K562 (cell line): ENCODE results near the gene ERF. TPM values are rescaled to one million over a fixed set of nuclear protein-coding genes. Genes with fewer than 3 reads are reported as not detected.
A peak's percentile ranks its signal among the peaks of the same experiment; 100 is the strongest.

ENCODE experiments used
- ATAC-seq: fragments of 200-7000 bp; cut with Tn5 transposase; 3 replicates; pipeline ENCODE4 v1.9.1; 2020; ENCODE audit warnings: moderate library complexity
- BruUV-seq: library from RNA; stranded (reverse); fragments of 400-500 nt; replicated peaks from 2 replicates; lab custom pipeline; 2021; lab: Mats Ljungman, UMichigan
- CTCF ChIA-PET: fragments of 300-600 bp; formaldehyde crosslinking; extraction: SDS; loops from one replicate; lab custom pipeline; 2021; ENCODE audit warnings: low intra/inter-chr PET ratio; lab: Yijun Ruan, JAX
- POLR2A ChIA-PET: fragments of 300-600, 350-650 bp; sonication (Branson Sonifier 250); formaldehyde crosslinking; extraction: SDS; loops from one replicate; lab custom pipeline; 2021; ENCODE audit warnings: antibody characterized with exemption, inconsistent platforms; lab: Yijun Ruan, JAX
- DNase-seq, 4 experiments: peaks; one replicate each; pipeline versions ENCODE4 v3.0.0 to v3.0.0-alpha.2; 2011 to 2018; ENCODE audit warnings: low spot score in 3 of 4, mixed read lengths in 3 of 4; ENCODE audit errors: extremely low read depth in 1 of 4
- FAIRE-seq: peaks from 2 replicates; lab custom pipeline; 2011; peaks lifted over from hg19 to GRCh38; lab: Jason Lieb, UNC
- H2AFZ ChIP-seq: 2 replicates; pipeline ENCODE4 v1.6.0; 2011; ENCODE audit warnings: low read depth, low read length, control low read depth, inconsistent platforms
- H3K27ac ChIP-seq: fragments of 200-600 bp; 3 replicates; pipeline ENCODE4 v1.8.0; 2011; ENCODE audit warnings: low read depth, mild to moderate bottlenecking, control low read depth, inconsistent platforms, low read length, moderate library complexity, mixed read lengths; ENCODE audit errors: extremely low read depth
- H3K27me3 ChIP-seq, 2 experiments: fragments of 300-600 bp in 1 of 2; 2 replicates in 1 of 2; 3 replicates in 1 of 2; pipeline versions ENCODE4 v1.6.0 to v1.8.0; 2011; ENCODE audit warnings: inconsistent platforms in 2 of 2, low read length in 2 of 2, mild to moderate bottlenecking in 1 of 2, mixed read lengths in 1 of 2, moderate library complexity in 1 of 2; ENCODE audit not compliant: control insufficient read depth in 2 of 2, insufficient read depth in 2 of 2
- H3K36me3 ChIP-seq: fragments of 300-600 bp; 3 replicates; pipeline ENCODE4 v1.8.0; 2011; ENCODE audit warnings: mild to moderate bottlenecking, low read length, inconsistent platforms; ENCODE audit not compliant: control insufficient read depth, insufficient read depth
- H3K4me1 ChIP-seq, 2 experiments: fragments of 200-600 bp in 1 of 2; replicated peaks in 1 of 2; 2 replicates in 1 of 2; 3 replicates in 1 of 2; pipeline versions ENCODE4 v1.5.1 to v1.8.0; 2011; ENCODE audit warnings: inconsistent platforms in 2 of 2, low read length in 2 of 2, mild to moderate bottlenecking in 1 of 2, mixed read lengths in 1 of 2, moderate library complexity in 1 of 2; ENCODE audit not compliant: control insufficient read depth in 2 of 2, insufficient read depth in 2 of 2
- H3K4me2 ChIP-seq: 2 replicates; pipeline ENCODE4 v1.6.1; 2011; ENCODE audit warnings: low read length, control low read depth, inconsistent platforms, mixed read lengths; ENCODE audit not compliant: insufficient read depth
- H3K4me3 ChIP-seq: fragments of 200-600 bp; sonication (generic), shearing (Covaris generic); 2 replicates; pipeline ENCODE4 v1.5.1; 2016; ENCODE audit warnings: control low read depth, inconsistent platforms
- H3K79me2 ChIP-seq: fragments of 200-600 bp; 3 replicates; pipeline ENCODE4 v1.8.0; 2011; ENCODE audit warnings: low read length, inconsistent platforms; ENCODE audit not compliant: control insufficient read depth, insufficient read depth
- H3K9ac ChIP-seq, 2 experiments: 2 replicates each; pipeline versions ENCODE4 v1.6.0 to v1.6.1; 2011; ENCODE audit warnings: low read depth in 2 of 2, low read length in 2 of 2, control low read depth in 1 of 2, inconsistent platforms in 1 of 2, mild to moderate bottlenecking in 1 of 2, mixed read lengths in 1 of 2; ENCODE audit not compliant: insufficient read depth in 1 of 2
- H3K9me1 ChIP-seq: one replicate; pipeline ENCODE4 v1.6.0; 2011; ENCODE audit warnings: inconsistent platforms, mild to moderate bottlenecking, low read length, moderate library complexity; ENCODE audit not compliant: control insufficient read depth, insufficient read depth
- H3K9me3 ChIP-seq: replicated peaks from 2 replicates; pipeline ENCODE4 v1.5.1; 2011; ENCODE audit warnings: low read depth, low read length, inconsistent platforms; ENCODE audit not compliant: control insufficient read depth, insufficient read depth
- H4K20me1 ChIP-seq: replicated peaks from 2 replicates; pipeline ENCODE4 v1.6.1; 2011; ENCODE audit warnings: low read length, inconsistent platforms, mixed read lengths; ENCODE audit not compliant: control insufficient read depth, insufficient read depth
- BRD9 ChIP-seq: fragments of 450-650 bp; IDR thresholded peaks from 2 replicates; pipeline ENCODE4 v1.6.1; 2018; ENCODE audit warnings: low read depth; ENCODE audit not compliant: partially characterized antibody
- EHMT2 ChIP-seq: fragments of 450-650 bp; IDR thresholded peaks from 2 replicates; pipeline ENCODE4 v1.6.1; 2018; ENCODE audit warnings: antibody characterized with exemption
- EP400 ChIP-seq: fragments of 450-650 bp; IDR thresholded peaks from 2 replicates; pipeline ENCODE4 v1.6.1; 2017; ENCODE audit warnings: antibody characterized with exemption, mild to moderate bottlenecking, moderate library complexity
- POLR2G ChIP-seq: fragments of 200-400 bp; formaldehyde crosslinking; IDR thresholded peaks from 2 replicates; pipeline ENCODE4 v1.6.1; 2017; ENCODE audit warnings: low read depth, mild to moderate bottlenecking, antibody characterized with exemption, low read length, moderate library complexity
- SP2 ChIP-seq: IDR thresholded peaks from 2 replicates; pipeline ENCODE4 v1.6.1; 2011; ENCODE audit warnings: mild to moderate bottlenecking, low read depth, low read length, moderate library complexity; ENCODE audit not compliant: poor library complexity, severe bottlenecking; ENCODE audit errors: extremely low read depth
- WGBS: fragments of 100-300 bp; shearing (Covaris generic); methylation state at CpG from one replicate; pipeline ENCODE4 v1.1.6; 2016; ENCODE audit warnings: low coverage, mixed read lengths; ENCODE audit not compliant: insufficient coverage; ENCODE audit errors: missing lambda C conversion rate; 5-methylcytosine and 5-hydroxymethylcytosine counted together
- in situ Hi-C: fragments of 300-500 bp; cut with MboI; formaldehyde crosslinking; loops from 4 replicates; pipeline ENCODE4 v1.15.0; 2018; ENCODE audit warnings: inconsistent platforms, mixed read lengths
- intact Hi-C: fragments of 100-400 bp; cut with micrococcal nuclease; formaldehyde crosslinking; loops from 2 replicates; pipeline ENCODE4 v1.14.2; 2022
- polyA plus RNA-seq, 8 experiments: library from polyadenylated mRNA; depleted of rRNA in 4 of 8; stranded (reverse) in 5 of 8; unstranded in 3 of 8; fragments of >200 nt; fragmentation: Nextera tagmentation in 2 of 8; fragmentation: Illumina TruSeq in 1 of 8; extraction: Ambion mirVana in 2 of 8; extraction: Trizol in 1 of 8; gene quantifications; 2 replicates each; pipeline versions ENCODE4 v1.2.1 to v1.2.3, GENCODE V29; 2011 to 2014; ENCODE audit warnings: inconsistent platforms in 1 of 8, missing spikeins in 1 of 8
- total RNA-seq, 7 experiments: library from RNA; depleted of rRNA in 6 of 7; stranded (reverse); fragments of >200 nt in 6 of 7; fragmentation: Illumina TruSeq in 2 of 7; extraction: Trizol in 2 of 7; gene quantifications; 2 replicates each; pipeline versions ENCODE4 v1.2.1 to v1.2.3, GENCODE V29; 2011 to 2021; ENCODE audit warnings: low replicate concordance in 1 of 7
- TF ChIP-seq, protein P1 (sequence below): fragments of 450-650 bp; IDR thresholded peaks from 2 replicates; pipeline ENCODE4 v1.6.1; 2016; ENCODE audit warnings: missing biosample characterization, missing genetic modification characterization
- TF ChIP-seq, protein P2 (sequence below): fragments of 250-450 bp; sonication (Bioruptor Pico); IDR thresholded peaks from 2 replicates; pipeline ENCODE4 v1.8.0; 2021; ENCODE audit warnings: mild to moderate bottlenecking, moderate library complexity
- TF ChIP-seq, protein P3 (sequence below): sonication (generic); formaldehyde crosslinking; IDR thresholded peaks from 2 replicates; pipeline ENCODE4 v1.8.0; 2023; ENCODE audit warnings: mild to moderate bottlenecking, missing genetic modification reagents
- TF ChIP-seq, protein P4 (sequence below), 2 experiments: IDR thresholded peaks; 2 replicates each; pipeline ENCODE4 v1.6.1; 2011; ENCODE audit warnings: borderline replicate concordance in 1 of 2, control low read depth in 1 of 2, low read depth in 1 of 2, low read length in 1 of 2, mild to moderate bottlenecking in 1 of 2, mixed read lengths in 1 of 2, moderate library complexity in 1 of 2; ENCODE audit not compliant: insufficient read depth in 1 of 2, insufficient read length in 1 of 2, poor library complexity in 1 of 2, severe bottlenecking in 1 of 2; ENCODE audit errors: extremely low read depth in 1 of 2

ERF gene
- total and polyA plus RNA-seq, 9 of the 15 experiments (the other 6 are each of a cell fraction or from before 2014, with no cell fraction given), result 0.03 to 75.4 (median 27.0) TPM

DNA sequence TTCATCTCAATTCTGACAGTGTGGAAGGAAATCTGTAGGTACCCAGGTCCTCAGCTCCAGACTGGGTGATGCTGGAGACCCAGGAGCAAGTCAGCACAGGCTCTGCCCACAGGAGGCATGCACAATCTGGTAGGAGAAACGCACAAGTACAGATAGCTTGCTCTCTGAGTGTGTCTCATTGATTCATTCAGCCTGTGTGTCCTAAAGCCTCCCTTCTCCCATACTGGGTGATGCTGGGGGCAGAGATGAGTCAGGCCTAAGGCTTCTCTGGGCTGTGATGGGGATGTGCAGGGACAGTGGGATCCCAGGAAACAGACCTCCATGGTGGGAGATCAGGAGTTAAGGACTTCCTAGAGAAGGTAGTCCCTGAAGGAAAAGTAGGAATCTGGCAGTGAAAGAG is 28.0 kb downstream of the ERF start (continued):
- TF ChIP-seq, protein P1, sequence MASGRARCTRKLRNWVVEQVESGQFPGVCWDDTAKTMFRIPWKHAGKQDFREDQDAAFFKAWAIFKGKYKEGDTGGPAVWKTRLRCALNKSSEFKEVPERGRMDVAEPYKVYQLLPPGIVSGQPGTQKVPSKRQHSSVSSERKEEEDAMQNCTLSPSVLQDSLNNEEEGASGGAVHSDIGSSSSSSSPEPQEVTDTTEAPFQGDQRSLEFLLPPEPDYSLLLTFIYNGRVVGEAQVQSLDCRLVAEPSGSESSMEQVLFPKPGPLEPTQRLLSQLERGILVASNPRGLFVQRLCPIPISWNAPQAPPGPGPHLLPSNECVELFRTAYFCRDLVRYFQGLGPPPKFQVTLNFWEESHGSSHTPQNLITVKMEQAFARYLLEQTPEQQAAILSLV, result no peak
- no peak for TF ChIP-seq EP400
- TF ChIP-seq EHMT2, result no peak

DNA sequence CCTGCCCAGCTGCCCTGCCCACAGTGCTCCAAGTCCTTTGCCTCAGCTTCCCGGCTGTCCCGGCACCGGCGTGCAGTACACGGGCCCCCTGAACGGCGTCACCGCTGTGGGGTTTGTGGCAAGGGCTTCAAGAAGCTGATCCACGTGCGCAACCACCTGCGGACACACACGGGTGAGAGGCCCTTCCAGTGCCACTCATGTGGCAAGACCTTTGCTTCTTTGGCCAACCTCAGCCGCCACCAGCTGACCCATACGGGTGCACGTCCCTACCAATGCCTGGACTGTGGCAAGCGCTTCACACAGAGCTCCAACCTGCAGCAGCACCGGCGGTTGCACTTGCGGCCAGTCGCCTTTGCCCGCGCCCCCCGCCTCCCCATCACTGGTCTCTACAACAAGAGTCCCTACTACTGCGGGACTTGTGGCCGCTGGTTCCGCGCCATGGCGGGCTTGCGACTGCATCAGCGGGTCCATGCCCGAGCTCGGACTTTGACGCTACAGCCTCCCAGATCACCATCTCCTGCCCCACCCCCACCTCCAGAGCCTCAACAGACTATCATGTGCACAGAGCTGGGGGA is 29.1 kb downstream of the ERF start:
- Histone ChIP-seq H3K36me3 (peaks cover 78% of the 10 kb centered on the region), H3K4me1 (peaks cover 21 to 43% of the 10 kb centered on the region in 2 experiments), H3K4me2 (no peak overlapping the region), H4K20me1 (peaks cover 23% of the 10 kb centered on the region), H3K9me1 (no peaks in the 10 kb centered on the region), H3K27me3 (no peaks in the 10 kb centered on the region), H3K79me2 (peaks cover 69% of the 10 kb centered on the region), H2AFZ (no peak overlapping the region), H3K4me3 (no peak overlapping the region), H3K27ac (no peak overlapping the region), H3K9ac (no peak overlapping the region), H3K9me3 (no peaks in the 10 kb centered on the region)
- ATAC-seq (no peak), FAIRE-seq (no peak), DNase-seq (no peak)
- ChIA-PET POLR2A (interaction anchor here (0.6 to 7.2 kb wide), 3 partner anchors 14 to 1793 kb away, joined by 3 to 116 read pairs (median 3); partner anchors contain the start of gene GSK3A), CTCF (no interaction called here)
- in situ Hi-C loops, result no loop called here
- WGBS, result 95% methylated on average over 19 of the region's 33 CpGs
- no TSS peak for BruUV-seq
- intact Hi-C loops, result loop anchor here (5.0 kb wide), 1 partner anchor 44 kb away; no protein-coding TSS in a partner anchor
- TF ChIP-seq POLR2G (peak; percentile 49; the same call in 1 of the 2 replicates), BRD9 (no peak), SP2 (no peak)
- TF ChIP-seq, protein P2, sequence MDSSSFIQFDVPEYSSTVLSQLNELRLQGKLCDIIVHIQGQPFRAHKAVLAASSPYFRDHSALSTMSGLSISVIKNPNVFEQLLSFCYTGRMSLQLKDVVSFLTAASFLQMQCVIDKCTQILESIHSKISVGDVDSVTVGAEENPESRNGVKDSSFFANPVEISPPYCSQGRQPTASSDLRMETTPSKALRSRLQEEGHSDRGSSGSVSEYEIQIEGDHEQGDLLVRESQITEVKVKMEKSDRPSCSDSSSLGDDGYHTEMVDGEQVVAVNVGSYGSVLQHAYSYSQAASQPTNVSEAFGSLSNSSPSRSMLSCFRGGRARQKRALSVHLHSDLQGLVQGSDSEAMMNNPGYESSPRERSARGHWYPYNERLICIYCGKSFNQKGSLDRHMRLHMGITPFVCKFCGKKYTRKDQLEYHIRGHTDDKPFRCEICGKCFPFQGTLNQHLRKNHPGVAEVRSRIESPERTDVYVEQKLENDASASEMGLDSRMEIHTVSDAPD (CRISPR knock-in tag), result no peak
- TF ChIP-seq, protein P3, sequence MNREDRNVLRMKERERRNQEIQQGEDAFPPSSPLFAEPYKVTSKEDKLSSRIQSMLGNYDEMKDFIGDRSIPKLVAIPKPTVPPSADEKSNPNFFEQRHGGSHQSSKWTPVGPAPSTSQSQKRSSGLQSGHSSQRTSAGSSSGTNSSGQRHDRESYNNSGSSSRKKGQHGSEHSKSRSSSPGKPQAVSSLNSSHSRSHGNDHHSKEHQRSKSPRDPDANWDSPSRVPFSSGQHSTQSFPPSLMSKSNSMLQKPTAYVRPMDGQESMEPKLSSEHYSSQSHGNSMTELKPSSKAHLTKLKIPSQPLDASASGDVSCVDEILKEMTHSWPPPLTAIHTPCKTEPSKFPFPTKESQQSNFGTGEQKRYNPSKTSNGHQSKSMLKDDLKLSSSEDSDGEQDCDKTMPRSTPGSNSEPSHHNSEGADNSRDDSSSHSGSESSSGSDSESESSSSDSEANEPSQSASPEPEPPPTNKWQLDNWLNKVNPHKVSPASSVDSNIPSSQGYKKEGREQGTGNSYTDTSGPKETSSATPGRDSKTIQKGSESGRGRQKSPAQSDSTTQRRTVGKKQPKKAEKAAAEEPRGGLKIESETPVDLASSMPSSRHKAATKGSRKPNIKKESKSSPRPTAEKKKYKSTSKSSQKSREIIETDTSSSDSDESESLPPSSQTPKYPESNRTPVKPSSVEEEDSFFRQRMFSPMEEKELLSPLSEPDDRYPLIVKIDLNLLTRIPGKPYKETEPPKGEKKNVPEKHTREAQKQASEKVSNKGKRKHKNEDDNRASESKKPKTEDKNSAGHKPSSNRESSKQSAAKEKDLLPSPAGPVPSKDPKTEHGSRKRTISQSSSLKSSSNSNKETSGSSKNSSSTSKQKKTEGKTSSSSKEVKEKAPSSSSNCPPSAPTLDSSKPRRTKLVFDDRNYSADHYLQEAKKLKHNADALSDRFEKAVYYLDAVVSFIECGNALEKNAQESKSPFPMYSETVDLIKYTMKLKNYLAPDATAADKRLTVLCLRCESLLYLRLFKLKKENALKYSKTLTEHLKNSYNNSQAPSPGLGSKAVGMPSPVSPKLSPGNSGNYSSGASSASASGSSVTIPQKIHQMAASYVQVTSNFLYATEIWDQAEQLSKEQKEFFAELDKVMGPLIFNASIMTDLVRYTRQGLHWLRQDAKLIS (CRISPR knock-in tag), result no peak
- TF ChIP-seq, protein P4, sequence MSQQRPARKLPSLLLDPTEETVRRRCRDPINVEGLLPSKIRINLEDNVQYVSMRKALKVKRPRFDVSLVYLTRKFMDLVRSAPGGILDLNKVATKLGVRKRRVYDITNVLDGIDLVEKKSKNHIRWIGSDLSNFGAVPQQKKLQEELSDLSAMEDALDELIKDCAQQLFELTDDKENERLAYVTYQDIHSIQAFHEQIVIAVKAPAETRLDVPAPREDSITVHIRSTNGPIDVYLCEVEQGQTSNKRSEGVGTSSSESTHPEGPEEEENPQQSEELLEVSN (IDR thresholded peaks at IDR 0.05; ENCODE audit: borderline replicate concordance in 1 of 2, extremely low read depth in 1 of 2, insufficient read depth in 1 of 2, insufficient read length in 1 of 2, low read depth in 1 of 2, low read length in 1 of 2, poor library complexity in 1 of 2, severe bottlenecking in 1 of 2), result no peak
